Tibial nerve (tissue), 4 donors: ENCODE data around the gene IFNGR1. TPM values are rescaled to one million over a fixed set of nuclear protein-coding genes. Genes with fewer than 3 reads are reported as not detected.

Source experiments
- DNase-seq, 2 donors: peaks; one replicate each; pipeline ENCODE4 v3.0.0-alpha.2; 2019; ENCODE audit warnings: low spot score in 2 of 2
- H3K27ac ChIP-seq, 4 donors: fragments of 200-600 bp; sonication (generic) in 3 of 4; one replicate each; pipeline ENCODE4 v1.5.1; 2017 to 2019; ENCODE audit warnings: mild to moderate bottlenecking in 1 of 4
- H3K27me3 ChIP-seq, 2 donors: fragments of 200-600 bp; sonication (generic) in 1 of 2; one replicate each; pipeline versions ENCODE4 v1.5.1 to v1.6.0; 2017 to 2019
- H3K36me3 ChIP-seq, 3 donors: fragments of 200-600 bp; sonication (generic); one replicate each; pipeline ENCODE4 v1.5.1; 2018 to 2019
- H3K4me1 ChIP-seq, 4 donors: fragments of 200-600 bp; sonication (generic) in 3 of 4; one replicate each; pipeline ENCODE4 v1.5.1; 2017 to 2019
- H3K4me3 ChIP-seq, 4 donors: fragments of 200-600 bp; sonication (generic) in 3 of 4; one replicate each; pipeline ENCODE4 v1.5.1; 2017 to 2019; ENCODE audit warnings: mild to moderate bottlenecking in 1 of 4, moderate library complexity in 1 of 4
- H3K9me3 ChIP-seq, 4 donors: fragments of 200-600 bp; sonication (generic) in 3 of 4; one replicate each; pipeline ENCODE4 v1.5.1; 2017 to 2019
- CTCF ChIP-seq, 5 experiments: fragments of 200-600 bp in 3 of 5; fragments of 450-650 bp in 2 of 5; sonication (generic) in 3 of 5; IDR thresholded peaks; one replicate each; pipeline ENCODE4 v1.5.1; 2016 to 2019; ENCODE audit warnings: antibody characterized with exemption in 5 of 5, mild to moderate bottlenecking in 3 of 5, moderate library complexity in 2 of 5
- EP300 ChIP-seq, 2 donors: sonication (generic); formaldehyde crosslinking; IDR thresholded peaks; one replicate each; pipeline ENCODE4 v1.6.1; 2017; ENCODE audit warnings: antibody characterized with exemption in 2 of 2, mild to moderate bottlenecking in 1 of 2
- POLR2A ChIP-seq, 2 donors: fragments of 450-650 bp; IDR thresholded peaks; one replicate each; pipeline ENCODE4 v1.6.1; 2017; ENCODE audit warnings: antibody characterized with exemption in 2 of 2, mild to moderate bottlenecking in 2 of 2, moderate library complexity in 2 of 2
- WGBS, 2 donors: methylation state at CpG; one replicate each; pipeline ENCODE4 v1.1.5; 2018; 5-methylcytosine and 5-hydroxymethylcytosine counted together
- total RNA-seq, 4 donors: library from RNA; depleted of rRNA; stranded (reverse); fragments of >200 nt; gene quantifications; one replicate each; pipeline ENCODE4 v1.1.0, GENCODE V29; 2016

Gene IFNGR1
- total RNA-seq, 4 donors from 2014 or later: 73.8 to 125 (median 97.8) TPM

- Histone ChIP-seq H3K9me3 (no peaks in the 10 kb centered on the region), H3K4me3 (no peak overlapping the region), H3K36me3 (no peaks in the 10 kb centered on the region), H3K27me3 (no peaks in the 10 kb centered on the region), H3K4me1 (no peaks in the 10 kb centered on the region), H3K27ac (no peak overlapping the region)
- no peak for DNase-seq
- no peak for TF ChIP-seq EP300 (IDR thresholded peaks at IDR 0.05)
- no peak for TF ChIP-seq CTCF (IDR thresholded peaks at IDR 0.05)
- TF ChIP-seq POLR2A (IDR thresholded peaks at IDR 0.05): no peak
Measured at GRCh38 chr6:137159912-137160311, 59.3 kb downstream of the IFNGR1 start.

GRCh38 chr6:137157601-137158000 lies 61.6 kb downstream of the IFNGR1 start:
- Histone ChIP-seq H3K27me3 (no peaks in the 10 kb centered on the region), H3K4me1 (no peaks in the 10 kb centered on the region), H3K4me3 (no peak overlapping the region), H3K36me3 (no peaks in the 10 kb centered on the region), H3K27ac (no peak overlapping the region), H3K9me3 (no peaks in the 10 kb centered on the region)
- TF ChIP-seq CTCF (IDR thresholded peaks at IDR 0.05) (no peak), EP300 (IDR thresholded peaks at IDR 0.05) (no peak), POLR2A (IDR thresholded peaks at IDR 0.05) (no peak)
- DNase-seq: no peak
- WGBS, 2 donors: 34 to 51% methylated on average over 4 of the region's 4 CpGs

GRCh38 chr6:137156650-137157049 lies 62.5 kb downstream of the IFNGR1 start:
- TF ChIP-seq POLR2A (IDR thresholded peaks at IDR 0.05) (no peak), CTCF (IDR thresholded peaks at IDR 0.05) (no peak), EP300 (IDR thresholded peaks at IDR 0.05) (no peak)
- Histone ChIP-seq H3K4me1 (no peaks in the 10 kb centered on the region), H3K36me3 (no peaks in the 10 kb centered on the region), H3K27ac (no peak overlapping the region), H3K4me3 (no peak overlapping the region), H3K27me3 (no peaks in the 10 kb centered on the region), H3K9me3 (no peaks in the 10 kb centered on the region)
- no peak for DNase-seq
- 71 to 79% methylated on average over 1 of the region's 1 CpG for WGBS, 2 donors

GRCh38 chr6:137155830-137156229 lies 63.4 kb downstream of the IFNGR1 start:
- 86 to 88% methylated on average over 2 of the region's 2 CpGs for WGBS, 2 donors
- Histone ChIP-seq H3K9me3 (no peaks in the 10 kb centered on the region), H3K36me3 (no peaks in the 10 kb centered on the region), H3K27ac (no peak overlapping the region), H3K4me3 (no peak overlapping the region), H3K4me1 (no peaks in the 10 kb centered on the region), H3K27me3 (no peaks in the 10 kb centered on the region)
- TF ChIP-seq CTCF (IDR thresholded peaks at IDR 0.05): no peak
- no peak for DNase-seq

GRCh38 chr6:137150072-137150471 lies 69.1 kb downstream of the IFNGR1 start:
- Histone ChIP-seq H3K9me3 (no peaks in the 10 kb centered on the region), H3K27me3 (no peaks in the 10 kb centered on the region), H3K4me3 (no peak overlapping the region), H3K36me3 (no peaks in the 10 kb centered on the region), H3K27ac (no peak overlapping the region), H3K4me1 (no peaks in the 10 kb centered on the region)
- no peak for TF ChIP-seq CTCF (IDR thresholded peaks at IDR 0.05)
- DNase-seq: no peak
- WGBS, 2 donors: 78 to 82% methylated on average over 3 of the region's 3 CpGs
